H1 (cell line): ENCODE measurements around the gene RNF126. TPM values are rescaled to one million over a fixed set of nuclear protein-coding genes. Genes with fewer than 3 reads are reported as not detected.

Experiments used
- EZH2 ChIP-seq: fragments of 200-600 bp; sonication (generic); IDR thresholded peaks from 2 replicates; pipeline ENCODE4 v1.7.1; 2012; ENCODE audit warnings: low read depth, mild to moderate bottlenecking, moderate library complexity, low read length, inconsistent platforms; ENCODE audit not compliant: severe bottlenecking
- POLR2A ChIP-seq, 2 experiments: IDR thresholded peaks; 1 replicate in 1 of 2; 2 replicates in 1 of 2; pipeline ENCODE4 v1.6.1; 2011; ENCODE audit warnings: low read depth in 2 of 2, low read length in 2 of 2, mild to moderate bottlenecking in 2 of 2; ENCODE audit errors: control extremely low read depth in 1 of 2
- polyA plus RNA-seq, 7 experiments: library from polyadenylated mRNA; depleted of rRNA in 3 of 7; stranded (reverse) in 5 of 7; unstranded in 2 of 7; fragments of >200 nt in 5 of 7; fragments of 200-250 nt in 2 of 7; gene quantifications; 1 replicate in 5 of 7; 2 replicates in 1 of 7; 4 replicates in 1 of 7; pipeline versions ENCODE4 v1.2.1 to v1.2.3, GENCODE V29; 2011 to 2013; ENCODE audit warnings: missing spikeins in 2 of 7, mixed read lengths in 2 of 7
- total RNA-seq: library from RNA; stranded (reverse); fragmentation: NEBNext Ultra II Directional; extraction: Animal tissue kit (Norgen Biotek cat#: 25700); gene quantifications from 2 replicates; pipeline ENCODE4 v1.2.1, GENCODE V29; 2021
- TF ChIP-seq, protein P1 (sequence below), 3 experiments: IDR thresholded peaks; 1 replicate in 2 of 3; 2 replicates in 1 of 3; pipeline versions ENCODE4 v1.5.1 to v1.6.1; 2011; ENCODE audit warnings: low read length in 3 of 3, mild to moderate bottlenecking in 3 of 3, inconsistent platforms in 2 of 3, low read depth in 1 of 3, moderate library complexity in 1 of 3; ENCODE audit not compliant: insufficient read depth in 1 of 3; ENCODE audit errors: control extremely low read depth in 1 of 3

RNF126 gene
- total and polyA plus RNA-seq, 2 of the 8 experiments (the other 6 are each of a cell fraction or from before 2014, with no cell fraction given): 21.8 to 68.0 TPM

GRCh38 chr19:656751-657559, 6.1 kb downstream of the RNF126 start (continued):
- TF ChIP-seq, protein P1, sequence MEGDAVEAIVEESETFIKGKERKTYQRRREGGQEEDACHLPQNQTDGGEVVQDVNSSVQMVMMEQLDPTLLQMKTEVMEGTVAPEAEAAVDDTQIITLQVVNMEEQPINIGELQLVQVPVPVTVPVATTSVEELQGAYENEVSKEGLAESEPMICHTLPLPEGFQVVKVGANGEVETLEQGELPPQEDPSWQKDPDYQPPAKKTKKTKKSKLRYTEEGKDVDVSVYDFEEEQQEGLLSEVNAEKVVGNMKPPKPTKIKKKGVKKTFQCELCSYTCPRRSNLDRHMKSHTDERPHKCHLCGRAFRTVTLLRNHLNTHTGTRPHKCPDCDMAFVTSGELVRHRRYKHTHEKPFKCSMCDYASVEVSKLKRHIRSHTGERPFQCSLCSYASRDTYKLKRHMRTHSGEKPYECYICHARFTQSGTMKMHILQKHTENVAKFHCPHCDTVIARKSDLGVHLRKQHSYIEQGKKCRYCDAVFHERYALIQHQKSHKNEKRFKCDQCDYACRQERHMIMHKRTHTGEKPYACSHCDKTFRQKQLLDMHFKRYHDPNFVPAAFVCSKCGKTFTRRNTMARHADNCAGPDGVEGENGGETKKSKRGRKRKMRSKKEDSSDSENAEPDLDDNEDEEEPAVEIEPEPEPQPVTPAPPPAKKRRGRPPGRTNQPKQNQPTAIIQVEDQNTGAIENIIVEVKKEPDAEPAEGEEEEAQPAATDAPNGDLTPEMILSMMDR (IDR thresholded peaks at IDR 0.05; ENCODE audit: control extremely low read depth in 1 of 3, insufficient read depth in 1 of 3, low read depth in 1 of 3, low read length in 3 of 3): no peak
- TF ChIP-seq EZH2 (no peak), POLR2A (IDR thresholded peaks at IDR 0.05; ENCODE audit: control extremely low read depth in 1 of 2, low read depth in 2 of 2, low read length in 2 of 2) (no peak)
